ENCODE data around the gene NUDT13.

DNA sequence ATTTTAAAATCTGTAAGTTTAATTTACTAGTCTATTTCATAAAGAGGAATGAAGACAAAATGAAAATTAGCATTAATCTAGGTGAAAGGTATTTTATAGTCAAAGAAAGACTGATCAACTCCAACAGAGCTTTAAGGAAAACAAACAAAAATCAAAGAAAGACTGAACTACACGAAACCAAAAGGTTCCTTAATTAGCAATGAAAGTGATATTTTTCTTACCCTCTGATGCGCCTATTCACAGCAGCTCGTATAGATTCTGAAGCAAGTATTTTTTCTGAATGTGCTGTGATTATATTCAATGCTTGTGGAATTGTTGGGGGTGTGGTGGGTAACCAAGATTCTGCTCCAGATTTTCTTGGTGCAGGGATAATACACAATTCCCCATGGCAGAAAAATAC lies 45.8 kb downstream of the NUDT13 start:
- no peak for TF ChIP-seq POLR2A (IDR thresholded peaks at IDR 0.05; ENCODE audit: low read depth, low read length)
- no peak for TF ChIP-seq POLR2AphosphoS5 (IDR thresholded peaks at IDR 0.05; ENCODE audit: low read depth, low read length)
